Panc1 (cell line): ENCODE measurements around the gene LRP11. TPM values are rescaled to one million over a fixed set of nuclear protein-coding genes. Genes with fewer than 3 reads are reported as not detected.

Source experiments
- ATAC-seq: fragments of 200-7000 bp; cut with Tn5 transposase; 2 replicates; pipeline ENCODE4 v1.9.1; 2020; ENCODE audit warnings: mild to moderate bottlenecking, moderate library complexity
- BruUV-seq: library from RNA; stranded (reverse); fragments of 400-500 nt; replicated peaks from 2 replicates; lab custom pipeline; 2021; lab: Mats Ljungman, UMichigan
- CTCF ChIA-PET: fragments of 300-600 bp; sonication (Branson Sonifier 250); formaldehyde crosslinking; loops from one replicate; lab custom pipeline; 2022; ENCODE audit warnings: antibody characterized with exemption; lab: Charles Lee
- POLR2A ChIA-PET: fragments of 300-600 bp; sonication (Branson Sonifier 250); formaldehyde crosslinking; loops from one replicate; lab custom pipeline; 2022; ENCODE audit warnings: antibody characterized with exemption; lab: Charles Lee
- DNase-seq: peaks from one replicate; pipeline ENCODE4 v3.0.0-alpha.2; 2010; ENCODE audit warnings: low read depth, low spot score
- H3K27ac ChIP-seq: 2 replicates; pipeline ENCODE4 v1.5.1; 2011; ENCODE audit warnings: mild to moderate bottlenecking, low read length, inconsistent platforms
- H3K27me3 ChIP-seq: fragments of 200-500 bp; sonication (Bioruptor generic); 2 replicates; pipeline ENCODE4 v1.6.0; 2014; ENCODE audit warnings: low read length, inconsistent platforms; ENCODE audit not compliant: control insufficient read depth, insufficient read depth
- H3K36me3 ChIP-seq: fragments of 200-500 bp; sonication (Bioruptor generic); 2 replicates; pipeline ENCODE4 v1.5.1; 2014; ENCODE audit warnings: inconsistent platforms, mild to moderate bottlenecking, low read length, moderate library complexity; ENCODE audit not compliant: control insufficient read depth, insufficient read depth
- H3K4me1 ChIP-seq: 2 replicates; pipeline ENCODE4 v1.5.1; 2011; ENCODE audit warnings: inconsistent platforms, mild to moderate bottlenecking, low read length, moderate library complexity; ENCODE audit not compliant: control insufficient read depth, insufficient read depth
- H3K4me3 ChIP-seq, 2 experiments: 2 replicates each; pipeline ENCODE4 v1.5.1; 2011 to 2012; ENCODE audit warnings: low read depth in 2 of 2, low read length in 2 of 2, mild to moderate bottlenecking in 2 of 2, inconsistent platforms in 1 of 2, moderate library complexity in 1 of 2
- H3K9me3 ChIP-seq: fragments of 200-500 bp; sonication (Bioruptor generic); 2 replicates; pipeline ENCODE4 v1.5.1; 2014; ENCODE audit warnings: low read depth, mild to moderate bottlenecking, inconsistent platforms, low read length, moderate library complexity; ENCODE audit not compliant: control insufficient read depth, insufficient read depth
- CTCF ChIP-seq: fragments of 450-650 bp; IDR thresholded peaks from 2 replicates; pipeline ENCODE4 v1.5.1; 2017; ENCODE audit warnings: mild to moderate bottlenecking
- POLR2AphosphoS5 ChIP-seq: IDR thresholded peaks from 2 replicates; pipeline ENCODE4 v1.6.1; 2012; ENCODE audit warnings: mild to moderate bottlenecking, low read depth, low read length, moderate library complexity
- SIN3A ChIP-seq: IDR thresholded peaks from 2 replicates; pipeline ENCODE4 v1.6.1; 2012; ENCODE audit warnings: low read depth, mild to moderate bottlenecking, low read length, moderate library complexity, borderline replicate concordance; ENCODE audit not compliant: insufficient read depth
- TCF7L2 ChIP-seq: IDR thresholded peaks from 2 replicates; pipeline ENCODE4 v1.6.1; 2011; ENCODE audit warnings: mild to moderate bottlenecking, low read depth, low read length, inconsistent platforms
- in situ Hi-C: cut with HindIII; loops from 2 replicates; pipeline ENCODE4 v1.10.0; 2016; ENCODE audit warnings: low sequenced_read_pairs, low pct_unique_long_range_greater_than_20kb
- intact Hi-C: fragments of 100-400 bp; cut with micrococcal nuclease; formaldehyde crosslinking; loops from one replicate; pipeline ENCODE4 v1.10.0; 2022; ENCODE audit not compliant: unreplicated experiment
- total RNA-seq: library from RNA; stranded (reverse); gene quantifications from one replicate; pipeline ENCODE4 v1.2.1, GENCODE V29; 2021; ENCODE audit not compliant: unreplicated experiment
- TF ChIP-seq, protein P1 (sequence below), 2 experiments: IDR thresholded peaks; 2 replicates each; pipeline ENCODE4 v1.6.1; 2011 to 2012; ENCODE audit warnings: low read depth in 2 of 2, control low read depth in 1 of 2, low read length in 1 of 2, mild to moderate bottlenecking in 1 of 2, moderate library complexity in 1 of 2; ENCODE audit not compliant: insufficient read depth in 1 of 2

LRP11 gene
- total RNA-seq, 1 experiment from 2014 or later, result 151 TPM

GRCh38 chr6:149771185-149771584, 93.0 kb downstream of the LRP11 start:
- Histone ChIP-seq H3K4me3 (no peak overlapping the region), H3K4me1 (peaks cover 12% of the 10 kb centered on the region; the same call in 1 of the 2 replicates), H3K36me3 (peaks cover 7% of the 10 kb centered on the region), H3K27me3 (no peaks in the 10 kb centered on the region), H3K27ac (no peak overlapping the region), H3K9me3 (peaks cover 3% of the 10 kb centered on the region; the same call in 1 of the 2 replicates)
- BruUV-seq, result no TSS peak
- TF ChIP-seq POLR2AphosphoS5, result no peak
- no peak for TF ChIP-seq SIN3A
- TF ChIP-seq, protein P1, sequence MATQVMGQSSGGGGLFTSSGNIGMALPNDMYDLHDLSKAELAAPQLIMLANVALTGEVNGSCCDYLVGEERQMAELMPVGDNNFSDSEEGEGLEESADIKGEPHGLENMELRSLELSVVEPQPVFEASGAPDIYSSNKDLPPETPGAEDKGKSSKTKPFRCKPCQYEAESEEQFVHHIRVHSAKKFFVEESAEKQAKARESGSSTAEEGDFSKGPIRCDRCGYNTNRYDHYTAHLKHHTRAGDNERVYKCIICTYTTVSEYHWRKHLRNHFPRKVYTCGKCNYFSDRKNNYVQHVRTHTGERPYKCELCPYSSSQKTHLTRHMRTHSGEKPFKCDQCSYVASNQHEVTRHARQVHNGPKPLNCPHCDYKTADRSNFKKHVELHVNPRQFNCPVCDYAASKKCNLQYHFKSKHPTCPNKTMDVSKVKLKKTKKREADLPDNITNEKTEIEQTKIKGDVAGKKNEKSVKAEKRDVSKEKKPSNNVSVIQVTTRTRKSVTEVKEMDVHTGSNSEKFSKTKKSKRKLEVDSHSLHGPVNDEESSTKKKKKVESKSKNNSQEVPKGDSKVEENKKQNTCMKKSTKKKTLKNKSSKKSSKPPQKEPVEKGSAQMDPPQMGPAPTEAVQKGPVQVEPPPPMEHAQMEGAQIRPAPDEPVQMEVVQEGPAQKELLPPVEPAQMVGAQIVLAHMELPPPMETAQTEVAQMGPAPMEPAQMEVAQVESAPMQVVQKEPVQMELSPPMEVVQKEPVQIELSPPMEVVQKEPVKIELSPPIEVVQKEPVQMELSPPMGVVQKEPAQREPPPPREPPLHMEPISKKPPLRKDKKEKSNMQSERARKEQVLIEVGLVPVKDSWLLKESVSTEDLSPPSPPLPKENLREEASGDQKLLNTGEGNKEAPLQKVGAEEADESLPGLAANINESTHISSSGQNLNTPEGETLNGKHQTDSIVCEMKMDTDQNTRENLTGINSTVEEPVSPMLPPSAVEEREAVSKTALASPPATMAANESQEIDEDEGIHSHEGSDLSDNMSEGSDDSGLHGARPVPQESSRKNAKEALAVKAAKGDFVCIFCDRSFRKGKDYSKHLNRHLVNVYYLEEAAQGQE (IDR thresholded peaks at IDR 0.05; ENCODE audit: insufficient read depth in 1 of 2, low read depth in 2 of 2, low read length in 1 of 2), result no peak
- no peak for TF ChIP-seq CTCF
- TF ChIP-seq TCF7L2, result no peak
- intact Hi-C loops, result no loop called here
- ATAC-seq (no peak), DNase-seq (no peak)
- ChIA-PET CTCF (no interaction called here), POLR2A (no interaction called here)
- in situ Hi-C loops, result no loop called here

DNA sequence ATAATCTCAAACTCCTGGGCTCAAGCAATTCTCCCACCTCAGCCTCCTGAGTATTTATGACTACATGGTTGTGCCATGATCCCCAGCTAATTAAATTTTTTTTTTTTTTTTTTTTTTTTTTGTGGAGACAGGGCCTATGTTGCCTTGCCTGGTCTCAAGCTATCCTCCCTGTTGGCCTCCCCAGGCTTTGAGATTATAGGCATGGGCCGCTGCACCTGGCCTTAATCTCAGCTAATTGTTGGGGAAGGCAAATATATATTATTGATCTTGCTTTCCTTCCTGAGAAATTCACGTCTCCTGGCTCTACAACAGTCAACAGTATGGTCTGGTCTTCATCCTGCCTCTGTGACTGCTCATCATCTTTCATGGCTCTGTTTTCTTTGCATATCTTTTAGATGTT, 94.5 kb downstream of the LRP11 start:
- Histone ChIP-seq H3K4me1 (peaks cover 12% of the 10 kb centered on the region; the same call in 1 of the 2 replicates), H3K4me3 (no peak overlapping the region), H3K9me3 (peaks cover 7% of the 10 kb centered on the region; the same call in 1 of the 2 replicates), H3K27me3 (no peaks in the 10 kb centered on the region), H3K27ac (no peak overlapping the region), H3K36me3 (peaks cover 9% of the 10 kb centered on the region)
- POLR2A ChIA-PET, result no interaction called here
- no TSS peak for BruUV-seq
- intact Hi-C loops, result no loop called here
- CTCF ChIA-PET, result interaction anchor here (0.6 kb wide), 1 partner anchor 74 kb away, joined by 5 read pairs; no protein-coding TSS in a partner anchor
- in situ Hi-C loops, result no loop called here
- DNase-seq (no peak), ATAC-seq (no peak)
- TF ChIP-seq, protein P1 (IDR thresholded peaks at IDR 0.05; ENCODE audit: insufficient read depth in 1 of 2, low read depth in 2 of 2, low read length in 1 of 2), result no peak
- TF ChIP-seq POLR2AphosphoS5 (no peak), TCF7L2 (no peak), SIN3A (no peak)

Other genes starting within 250 kb of the LRP11 start
- gene KATNA1, start 215.6 kb downstream of the LRP11 start, total RNA-seq, result 19.7 TPM
- 36.0 TPM for gene LATS1, start 146.3 kb downstream of the LRP11 start, total RNA-seq
- 53.6 TPM for gene NUP43, start 117.8 kb downstream of the LRP11 start, total RNA-seq
- gene PCMT1, start 114.6 kb downstream of the LRP11 start, total RNA-seq, result 118 TPM
- gene RAET1E, start 33.8 kb upstream of the LRP11 start, total RNA-seq, result 1.8 TPM
- 1.2 TPM for gene RAET1G, start 58.8 kb upstream of the LRP11 start, total RNA-seq
- 0.69 TPM for gene ULBP2, start 77.7 kb upstream of the LRP11 start, total RNA-seq
- 3.1 TPM for gene ULBP1, start 99.6 kb upstream of the LRP11 start, total RNA-seq
- gene RAET1L, start 161.2 kb upstream of the LRP11 start, total RNA-seq, result not detected
- 2.4 TPM for gene ULBP3, start 204.8 kb upstream of the LRP11 start, total RNA-seq